Activated CD8-positive, alpha-beta memory T cell treated with anti-CD3 and anti-CD28 coated beads for 1 hour (primary cell): Measurements from ENCODE around the gene VEGFD.
"Not testable (repeated sequence)": the region's sequence is repeated elsewhere in the genome, so short reads cannot be mapped to it uniquely, and the experiment has no call there.

Experiments
- DNase-seq, 2 donors: peaks; one replicate each; pipeline ENCODE4 v3.0.0-alpha.2; 2020; ENCODE audit warnings: low read depth in 1 of 2; ENCODE audit errors: extremely low read depth in 1 of 2

The VEGFD gene

GRCh38 chrX:15314472-15314871, 69.7 kb downstream of the VEGFD start:
- DNase-seq, result no peak

DNA sequence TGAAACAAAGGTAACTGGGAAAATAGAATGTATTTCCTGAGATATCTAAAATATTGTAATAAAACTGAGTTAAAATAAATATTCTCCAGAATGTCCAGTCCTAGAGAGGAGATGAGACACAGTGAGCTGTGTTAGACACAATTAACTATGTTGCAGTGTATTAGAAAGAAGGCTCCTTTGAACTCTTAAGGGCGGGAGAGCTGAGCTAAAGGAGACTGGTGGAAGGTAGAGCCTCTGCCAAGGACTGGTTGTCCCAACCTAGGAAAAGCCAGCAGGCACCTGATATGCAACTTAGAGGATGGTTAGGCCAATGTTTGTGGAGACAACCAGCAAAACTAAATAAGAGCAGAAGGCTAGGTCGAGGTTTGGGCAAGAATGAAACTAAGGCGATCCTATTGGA, 73.1 kb downstream of the VEGFD start:
- DNase-seq, result no peak

- DNase-seq, result no peak
Observed at GRCh38 chrX:15310117-15310516, 74.1 kb downstream of the VEGFD start.

- not testable (repeated sequence) for DNase-seq
Observed at GRCh38 chrX:15305899-15306298, 78.3 kb downstream of the VEGFD start.

- DNase-seq, result no peak
Observed at GRCh38 chrX:15301924-15302323, 82.3 kb downstream of the VEGFD start.

GRCh38 chrX:15299941-15300851, 84.0 kb downstream of the VEGFD start:
- no peak for DNase-seq

DNA sequence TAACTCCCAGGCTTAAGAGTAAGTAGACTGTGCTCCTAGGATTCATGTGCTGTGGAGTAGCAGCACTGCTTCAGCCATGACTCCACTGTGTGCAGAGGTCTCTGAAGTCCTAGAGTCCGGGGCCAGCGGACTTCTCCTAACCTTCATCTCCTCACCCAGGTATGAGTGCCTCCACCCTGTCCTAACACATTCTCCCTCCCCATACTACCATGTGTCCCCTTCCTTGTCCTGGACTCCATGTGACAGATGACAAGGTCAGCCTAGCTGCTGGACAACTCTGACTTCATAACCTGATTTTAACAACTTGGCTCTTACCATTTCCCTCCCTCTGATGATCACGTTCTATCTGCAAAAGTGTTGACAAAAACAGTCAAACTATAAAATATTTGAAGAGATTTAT, 85.4 kb downstream of the VEGFD start:
- no peak for DNase-seq

GRCh38 chrX:15298201-15298600, 86.0 kb downstream of the VEGFD start:
- DNase-seq, result no peak
